Glutamatergic neuron (in vitro differentiated cells): Measurements from ENCODE around the gene APOF. TPM values are rescaled to one million over a fixed set of nuclear protein-coding genes. Genes with fewer than 3 reads are reported as not detected.
A peak's percentile ranks its signal among the peaks of the same experiment; 100 is the strongest.
"Not testable (repeated sequence)": the region's sequence is repeated elsewhere in the genome, so short reads cannot be mapped to it uniquely, and the experiment has no call there.

Experiments used
- DNase-seq: peaks from one replicate; pipeline ENCODE4 v3.0.0; 2022
- H3K27ac Mint-ChIP-seq: one replicate; pipeline ENCODE4 v1.8.0; 2020; ENCODE audit warnings: mild to moderate bottlenecking, mixed read lengths, inconsistent platforms; ENCODE audit not compliant: unreplicated experiment
- H3K27me3 Mint-ChIP-seq: one replicate; pipeline ENCODE4 v1.8.0; 2020; ENCODE audit warnings: mild to moderate bottlenecking, moderate library complexity, mixed read lengths, inconsistent platforms; ENCODE audit not compliant: unreplicated experiment
- H3K36me3 Mint-ChIP-seq: one replicate; pipeline ENCODE4 v1.8.0; 2020; ENCODE audit warnings: mild to moderate bottlenecking, mixed read lengths, inconsistent platforms; ENCODE audit not compliant: unreplicated experiment
- H3K4me1 Mint-ChIP-seq: one replicate; pipeline ENCODE4 v1.8.0; 2020; ENCODE audit warnings: mild to moderate bottlenecking, low read depth, mixed read lengths, inconsistent platforms; ENCODE audit not compliant: unreplicated experiment
- H3K4me3 Mint-ChIP-seq: one replicate; pipeline ENCODE4 v1.8.0; 2020; ENCODE audit warnings: mild to moderate bottlenecking, mixed read lengths, inconsistent platforms; ENCODE audit not compliant: unreplicated experiment
- H3K9me3 Mint-ChIP-seq: one replicate; pipeline ENCODE4 v1.8.0; 2020; ENCODE audit warnings: mild to moderate bottlenecking, moderate library complexity, mixed read lengths, inconsistent platforms; ENCODE audit not compliant: unreplicated experiment
- CTCF ChIP-seq: fragments of 200-600 bp; sonication (generic); IDR thresholded peaks from one replicate; pipeline ENCODE4 v1.5.0; 2021; ENCODE audit not compliant: partially characterized antibody, unreplicated experiment
- total RNA-seq: library from RNA; stranded (reverse); fragmentation: NEBNext Ultra II Directional; extraction: Animal tissue kit (Norgen Biotek cat#: 25700); gene quantifications from one replicate; pipeline ENCODE4 v1.2.1, GENCODE V29; 2021; ENCODE audit not compliant: unreplicated experiment

The APOF gene
- total RNA-seq, 1 donor from 2014 or later: not detected

- no peak for TF ChIP-seq CTCF
- peaks cover 6% of the 10 kb centered on the region for H3K9me3 Mint-ChIP-seq
- no peak for DNase-seq
- H3K4me1 Mint-ChIP-seq: peaks cover 2% of the 10 kb centered on the region
- no peaks in the 10 kb centered on the region for H3K27me3 Mint-ChIP-seq
- no peaks in the 10 kb centered on the region for H3K36me3 Mint-ChIP-seq
- no peak overlapping the region for H3K4me3 Mint-ChIP-seq
- H3K27ac Mint-ChIP-seq: peak overlapping the region; percentile 44
Measured at GRCh38 chr12:56339158-56339422, 23.6 kb downstream of the APOF start.

- peaks cover 2% of the 10 kb centered on the region for H3K27me3 Mint-ChIP-seq
- no peak for DNase-seq
Measured at GRCh38 chr12:56338308-56339157, 24.1 kb downstream of the APOF start, which contains the start of gene IL23A. Gene IL23A (plus strand): TSS chr12:56338884. CDS start chr12:56339045, 161 bp downstream.

GRCh38 chr12:56337753-56338251 lies 24.9 kb downstream of the APOF start:
- Mint-ChIP-seq H3K27ac (no peak overlapping the region), H3K36me3 (no peaks in the 10 kb centered on the region), H3K4me1 (peaks cover 5% of the 10 kb centered on the region), H3K4me3 (no peak overlapping the region), H3K9me3 (peaks cover 8% of the 10 kb centered on the region), H3K27me3 (peaks cover 3% of the 10 kb centered on the region)
- no peak for TF ChIP-seq CTCF
- no peak for DNase-seq

More at GRCh38 chr12:56338308-56339157, 24.1 kb downstream of the APOF start, which contains the start of gene IL23A:
- peaks cover 2% of the 10 kb centered on the region for H3K4me1 Mint-ChIP-seq
- H3K36me3 Mint-ChIP-seq: no peaks in the 10 kb centered on the region
- no peak for TF ChIP-seq CTCF
- H3K9me3 Mint-ChIP-seq: peaks cover 8% of the 10 kb centered on the region
- H3K27ac Mint-ChIP-seq: peak within 1 kb of the TSS; percentile 44
- no peak within 1 kb of the TSS for H3K4me3 Mint-ChIP-seq

GRCh38 chr12:56336361-56337167 lies 26.1 kb downstream of the APOF start:
- Mint-ChIP-seq H3K9me3 (peaks cover 8% of the 10 kb centered on the region), H3K27ac (no peak overlapping the region), H3K36me3 (no peaks in the 10 kb centered on the region), H3K4me1 (peaks cover 7% of the 10 kb centered on the region), H3K4me3 (no peak overlapping the region), H3K27me3 (peaks cover 3% of the 10 kb centered on the region)
- no peak for TF ChIP-seq CTCF
- no peak for DNase-seq

- H3K27ac Mint-ChIP-seq, H3K4me1 Mint-ChIP-seq: not testable (repeated sequence)
Measured at GRCh38 chr12:56335527-56335926, 27.1 kb downstream of the APOF start.

More at GRCh38 chr12:56335527-56335926, 27.1 kb downstream of the APOF start:
- not testable (repeated sequence) for H3K9me3 Mint-ChIP-seq, H3K36me3 Mint-ChIP-seq, DNase-seq, H3K27me3 Mint-ChIP-seq, H3K4me3 Mint-ChIP-seq
